ENCODE data around the gene WDR35.
"Not testable (repeated sequence)": the region's sequence is repeated elsewhere in the genome, so short reads cannot be mapped to it uniquely, and the experiment has no call there.

The WDR35 gene

GRCh38 chr2:19898592-19899329, 91.1 kb downstream of the WDR35 start:
- H3K4me3 ChIP-seq (ENCODE audit: low read depth, low read length): no peak overlapping the region
- in situ Hi-C loops (cut with HindIII; ENCODE audit: low sequenced_read_pairs): no loop called here
- no peak for DNase-seq (ENCODE audit: low read depth, low spot score)
- TF ChIP-seq CTCF (IDR thresholded peaks at IDR 0.05; ENCODE audit: low read depth, low read length): no peak

- no peak for TF ChIP-seq CTCF (IDR thresholded peaks at IDR 0.05; ENCODE audit: low read depth, low read length)
- no peak for DNase-seq (ENCODE audit: low read depth, low spot score)
- no peak overlapping the region for H3K4me3 ChIP-seq (ENCODE audit: low read depth, low read length)
- in situ Hi-C loops (cut with HindIII; ENCODE audit: low sequenced_read_pairs): no loop called here
Observed at GRCh38 chr2:19897623-19898245, 92.2 kb downstream of the WDR35 start.

- in situ Hi-C loops (cut with HindIII; ENCODE audit: low sequenced_read_pairs): no loop called here
- TF ChIP-seq CTCF (IDR thresholded peaks at IDR 0.05; ENCODE audit: low read depth, low read length): no peak
- no peak for DNase-seq (ENCODE audit: low read depth, low spot score)
- H3K4me3 ChIP-seq (ENCODE audit: low read depth, low read length): no peak overlapping the region
Observed at GRCh38 chr2:19895535-19895934, 94.4 kb downstream of the WDR35 start.

- H3K4me3 ChIP-seq (ENCODE audit: low read depth, low read length): no peak overlapping the region
- in situ Hi-C loops (cut with HindIII; ENCODE audit: low sequenced_read_pairs): no loop called here
- TF ChIP-seq CTCF (IDR thresholded peaks at IDR 0.05; ENCODE audit: low read depth, low read length): no peak
- DNase-seq (ENCODE audit: low read depth, low spot score): no peak
Observed at GRCh38 chr2:19894134-19894792, 95.6 kb downstream of the WDR35 start.

GRCh38 chr2:19893520-19894133, 96.3 kb downstream of the WDR35 start:
- no peak for DNase-seq (ENCODE audit: low read depth, low spot score)
- no peak overlapping the region for H3K4me3 ChIP-seq (ENCODE audit: low read depth, low read length)
- in situ Hi-C loops (cut with HindIII; ENCODE audit: low sequenced_read_pairs): no loop called here
- TF ChIP-seq CTCF (IDR thresholded peaks at IDR 0.05; ENCODE audit: low read depth, low read length): no peak

GRCh38 chr2:19891971-19892370, 97.9 kb downstream of the WDR35 start:
- in situ Hi-C loops (cut with HindIII; ENCODE audit: low sequenced_read_pairs); DNase-seq (ENCODE audit: low read depth, low spot score); H3K4me3 ChIP-seq (ENCODE audit: low read depth, low read length): not testable (repeated sequence)
